Peyer's patch (tissue), 4 donors: Measurements from ENCODE around the gene KRTAP5-6.

ENCODE experiments used
- CTCF ChIP-seq, 6 experiments: fragments of 450-650 bp in 4 of 6; fragments of 200-600 bp in 2 of 6; sonication (generic) in 1 of 6; IDR thresholded peaks; one replicate each; pipeline ENCODE4 v1.5.1; 2017 to 2019; ENCODE audit warnings: antibody characterized with exemption in 6 of 6, mild to moderate bottlenecking in 3 of 6, moderate library complexity in 1 of 6
- POLR2A ChIP-seq, 2 donors: fragments of 450-650 bp; IDR thresholded peaks; one replicate each; pipeline ENCODE4 v1.5.1; 2017; ENCODE audit warnings: antibody characterized with exemption in 2 of 2, mild to moderate bottlenecking in 2 of 2, moderate library complexity in 2 of 2

- TF ChIP-seq CTCF (IDR thresholded peaks at IDR 0.05) (peak; percentile 88 to 95 (median 90)), POLR2A (IDR thresholded peaks at IDR 0.05) (no peak)
Measured at GRCh38 chr11:1693327-1694063, 3.5 kb upstream of the KRTAP5-6 start.
